Stimulated activated CD4-positive, alpha-beta T cell treated with anti-CD3 and anti-CD28 coated beads, TNF-alpha, amount 100 ng/mL, for 4 hours (primary cell): ENCODE results near the gene CASP12.
"Not testable (repeated sequence)": the region's sequence is repeated elsewhere in the genome, so short reads cannot be mapped to it uniquely, and the experiment has no call there.

ENCODE experiments used
- DNase-seq, 3 experiments: peaks; one replicate each; pipeline ENCODE4 v3.0.0-alpha.2; 2020; ENCODE audit warnings: low read depth in 3 of 3

CASP12 gene

GRCh38 chr11:104897891-104898684, at the start of gene CASP12:
Gene CASP12, minus strand, starts transcription at chr11:104898460.
- DNase-seq, result no peak

- DNase-seq, result no peak
Observed at GRCh38 chr11:104946907-104947306, 48.6 kb upstream of the CASP12 start.

GRCh38 chr11:104944076-104944475, 45.8 kb upstream of the CASP12 start:
- DNase-seq, result no peak

- DNase-seq, result no peak
Observed at GRCh38 chr11:104943561-104943960, 45.3 kb upstream of the CASP12 start.

- DNase-seq, result no peak
Observed at GRCh38 chr11:104934594-104934993, 36.3 kb upstream of the CASP12 start.

DNA sequence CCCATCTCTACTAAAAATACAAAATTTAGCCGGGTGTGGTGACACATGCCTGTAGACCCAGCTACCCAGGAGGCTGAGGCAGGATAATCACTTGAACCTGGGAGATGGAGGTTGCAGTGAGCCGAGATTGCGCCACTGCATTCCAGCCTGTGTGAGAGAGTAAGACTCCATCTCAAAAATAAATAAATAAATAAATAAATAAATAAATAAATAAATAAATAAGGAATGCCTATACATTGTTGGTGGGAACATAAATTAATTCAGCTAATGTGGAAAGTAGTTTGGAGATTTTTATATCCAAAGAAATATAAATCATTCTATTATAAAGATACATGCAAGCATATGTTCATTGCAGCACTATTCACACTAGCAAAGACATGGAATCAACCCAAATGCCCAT, 35.8 kb upstream of the CASP12 start:
- DNase-seq, result not testable (repeated sequence)

DNA sequence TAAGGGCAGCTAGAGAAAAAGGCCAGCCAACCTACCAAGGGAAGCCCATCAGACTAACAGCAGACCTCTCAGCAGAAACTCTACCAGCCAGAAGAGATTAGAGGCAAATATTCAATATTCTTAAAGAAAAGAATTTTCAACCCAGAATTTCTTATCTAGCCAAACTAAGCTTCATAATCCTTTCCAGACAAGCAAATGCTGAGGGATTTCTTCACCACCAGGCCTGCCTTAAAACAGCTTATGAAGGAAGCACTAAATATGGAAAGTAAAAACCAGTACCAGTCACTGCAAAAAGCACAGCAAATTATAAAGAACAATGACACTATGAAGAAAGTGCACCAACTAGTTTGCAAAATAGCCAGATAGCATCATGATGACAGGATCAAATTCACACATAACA, 30.6 kb upstream of the CASP12 start:
- DNase-seq, result no peak

GRCh38 chr11:104926771-104927611, 28.7 kb upstream of the CASP12 start:
- no peak for DNase-seq

- DNase-seq, result no peak
Observed at GRCh38 chr11:104925850-104926249, 27.6 kb upstream of the CASP12 start.

- no peak for DNase-seq
Observed at GRCh38 chr11:104918113-104918824, 20.0 kb upstream of the CASP12 start.

DNA sequence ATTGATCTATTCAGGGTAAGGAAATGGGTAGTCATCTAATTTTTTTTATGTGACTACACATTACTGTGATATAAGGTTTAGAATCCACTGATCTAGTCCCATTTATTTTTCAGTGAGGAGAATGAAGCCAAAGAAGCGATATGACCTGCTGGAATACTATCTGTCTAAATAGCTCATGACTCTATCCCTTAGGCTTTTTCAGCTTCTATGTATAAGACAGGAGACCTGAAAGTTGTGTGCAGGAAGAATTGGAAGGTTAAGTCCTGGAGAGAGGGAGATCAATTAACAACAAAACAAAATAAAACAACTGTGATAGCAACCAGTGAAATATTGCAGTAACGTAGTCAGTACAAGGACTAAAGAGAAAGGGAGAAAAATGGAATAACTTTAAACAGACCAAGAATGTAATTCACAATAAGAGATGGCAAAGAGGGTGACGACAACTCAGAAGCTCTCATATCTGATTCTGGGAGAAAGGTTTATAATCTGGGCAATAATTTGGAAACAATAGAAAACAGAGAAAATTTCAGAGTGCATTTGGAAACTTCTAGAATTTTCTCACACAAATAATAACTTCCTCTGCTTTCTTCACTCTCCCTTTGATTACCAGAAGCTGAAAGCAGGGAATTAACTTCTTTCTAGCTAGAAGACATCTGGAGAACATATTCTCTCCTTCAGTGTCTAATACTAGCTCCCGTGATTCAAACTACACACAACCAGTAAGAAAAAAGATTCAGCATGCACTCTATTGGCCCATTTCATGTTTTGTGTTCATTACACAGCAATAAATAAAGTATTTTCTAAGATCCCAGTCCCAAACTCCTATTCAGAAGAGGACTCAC, 19.2 kb upstream of the CASP12 start:
- DNase-seq, result no peak

- DNase-seq, result no peak
Observed at GRCh38 chr11:104916442-104916841, 18.2 kb upstream of the CASP12 start.

DNA sequence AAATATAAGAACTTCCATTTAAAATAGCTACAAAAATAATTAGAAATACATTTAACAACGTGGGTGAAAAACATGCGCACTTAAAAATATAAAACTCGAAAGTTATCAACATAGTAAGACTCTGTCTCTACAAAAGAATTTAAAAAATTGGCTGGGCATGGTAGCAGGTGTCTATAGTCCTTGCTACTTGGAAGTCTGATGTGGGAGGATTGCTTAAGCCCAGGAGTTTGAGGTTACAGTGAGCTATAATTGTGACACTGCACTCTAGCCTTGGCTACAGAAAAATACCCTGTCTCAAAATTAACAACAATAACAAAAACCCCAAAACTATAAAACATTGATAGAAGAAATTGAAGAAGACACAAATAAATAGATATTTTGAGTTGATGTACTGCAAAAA, 13.8 kb upstream of the CASP12 start:
- no peak for DNase-seq

GRCh38 chr11:104908186-104908531, 9.9 kb upstream of the CASP12 start:
- DNase-seq, result no peak

GRCh38 chr11:104907521-104908185, 9.4 kb upstream of the CASP12 start:
- no peak for DNase-seq

DNA sequence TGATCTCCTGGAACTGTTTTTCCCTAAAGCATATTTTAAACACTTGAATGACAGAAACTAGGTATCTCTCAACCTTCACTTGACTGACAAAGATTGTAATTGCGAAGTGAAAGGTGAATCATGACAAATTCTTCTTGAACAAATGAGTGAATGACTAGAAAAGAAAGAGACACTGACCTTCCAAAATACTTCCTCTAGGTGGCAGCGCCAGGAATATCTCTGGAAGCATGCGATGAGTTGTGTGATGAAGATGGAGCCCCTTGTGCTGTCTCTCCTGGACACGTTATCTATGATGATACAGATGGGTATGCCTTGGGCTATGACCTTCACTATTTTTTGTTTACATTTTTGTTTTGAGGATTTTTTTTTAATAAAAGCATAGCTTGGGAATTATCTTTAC, 7.0 kb upstream of the CASP12 start:
- no peak for DNase-seq

- DNase-seq, result no peak
Observed at GRCh38 chr11:104899226-104899625, 966 bp upstream of the CASP12 start.

- DNase-seq, result no peak
Observed at GRCh38 chr11:104898685-104899013, 389 bp upstream of the CASP12 start.

DNA sequence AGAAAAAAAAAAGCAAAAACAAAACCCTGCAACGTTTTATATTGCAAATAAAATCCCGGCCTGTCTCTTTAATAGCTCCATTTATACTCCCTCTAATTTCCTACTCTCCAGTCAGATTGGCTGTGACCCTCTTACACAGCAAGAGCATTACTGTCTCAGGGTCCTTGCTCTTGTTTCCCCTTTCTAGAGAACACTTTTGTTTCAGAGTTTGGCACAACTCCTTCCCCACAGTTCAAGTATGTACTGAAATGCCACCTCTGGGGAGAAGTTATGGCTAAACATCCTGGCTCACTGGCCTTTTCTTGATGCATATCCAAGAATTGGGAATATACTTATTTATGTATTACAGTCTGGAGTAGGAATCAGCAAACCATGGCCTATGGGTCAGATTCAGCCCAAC, 2.6 kb downstream of the CASP12 start:
- no peak for DNase-seq

DNA sequence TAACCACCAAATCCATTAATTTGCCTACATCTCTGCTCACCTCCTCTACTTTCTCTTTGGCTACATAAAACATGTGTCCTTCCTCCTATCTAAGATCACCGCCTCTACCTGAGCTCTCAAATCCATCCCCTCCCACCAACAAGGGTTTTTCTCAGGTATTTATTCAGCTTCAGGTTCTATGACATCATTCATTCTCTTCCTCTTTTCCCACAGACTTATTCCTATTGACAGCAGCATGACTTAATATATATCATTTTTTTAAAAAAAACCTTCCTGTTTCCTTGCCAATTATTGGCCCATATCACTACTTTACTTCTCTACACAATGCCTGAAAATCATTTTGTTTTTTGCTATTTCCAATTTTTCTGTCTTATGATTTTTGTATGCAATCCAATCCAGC, 4.4 kb downstream of the CASP12 start:
- no peak for DNase-seq
